GM18507 (cell line): ENCODE results near the gene CCDC33.

Source experiments
- DNase-seq: peaks from one replicate; pipeline ENCODE4 v3.0.0; 2011; ENCODE audit warnings: low read depth; ENCODE audit not compliant: insufficient read length; ENCODE audit errors: extremely low spot score
- FAIRE-seq: peaks from 2 replicates; lab custom pipeline; 2011; peaks lifted over from hg19 to GRCh38; lab: Jason Lieb, UNC

The CCDC33 gene

GRCh38 chr15:74320352-74321247 is 84.5 kb downstream of the CCDC33 start:
- FAIRE-seq (peak; percentile 61), DNase-seq (no peak)

- FAIRE-seq (peak; percentile 91), DNase-seq (peak; percentile 56)
Measured at GRCh38 chr15:74322558-74323180, 86.5 kb downstream of the CCDC33 start.

DNA sequence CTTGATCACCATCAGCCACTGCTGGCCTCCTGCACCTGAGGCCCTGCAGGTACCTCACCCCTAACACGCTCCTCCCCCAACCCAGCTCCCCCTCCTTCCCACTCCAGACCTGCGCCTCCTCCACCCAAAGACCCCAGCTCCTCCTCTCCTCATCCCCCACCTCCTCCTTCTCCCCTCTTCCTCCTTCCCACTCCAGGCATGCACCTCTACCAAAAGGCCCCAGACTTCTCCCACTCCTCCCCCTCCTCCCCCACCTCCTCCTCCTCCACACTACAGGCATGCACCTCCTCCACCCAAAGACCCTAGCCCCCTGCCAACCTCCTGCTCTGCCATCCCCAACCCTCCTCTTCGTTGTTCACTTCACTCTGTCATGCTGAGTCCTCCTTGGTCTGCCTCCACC is 88.6 kb downstream of the CCDC33 start:
- DNase-seq (no peak), FAIRE-seq (no peak)

GRCh38 chr15:74326746-74327145 is 90.6 kb downstream of the CCDC33 start:
- FAIRE-seq (no peak), DNase-seq (no peak)

- DNase-seq, result no peak
- no peak for FAIRE-seq
Measured at GRCh38 chr15:74327756-74328155, 91.6 kb downstream of the CCDC33 start.

- no peak for FAIRE-seq
- no peak for DNase-seq
Measured at GRCh38 chr15:74328331-74329056, 92.4 kb downstream of the CCDC33 start.

GRCh38 chr15:74330861-74331408 is 94.8 kb downstream of the CCDC33 start:
- no peak for DNase-seq
- FAIRE-seq, result no peak

DNA sequence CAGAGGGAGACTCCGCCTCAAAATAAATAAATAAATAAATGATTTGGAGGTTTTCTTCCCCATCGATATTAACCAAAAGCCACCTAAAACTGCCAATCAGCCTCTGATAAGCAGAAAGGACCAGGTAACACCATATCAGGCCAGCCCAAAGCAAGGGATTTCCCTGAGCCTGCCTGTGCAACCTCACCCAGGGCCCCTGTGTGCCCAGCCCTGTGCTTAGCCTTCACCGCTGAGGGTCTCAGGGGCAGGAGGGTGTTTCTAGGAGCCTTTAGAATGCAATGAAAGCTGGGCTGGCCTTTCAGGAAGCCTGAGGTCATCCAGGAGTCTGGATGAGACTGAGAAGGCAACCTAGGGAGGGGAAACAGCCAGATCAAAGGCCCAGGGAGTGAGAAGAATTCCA is 95.9 kb downstream of the CCDC33 start:
- no peak for DNase-seq
- no peak for FAIRE-seq

DNA sequence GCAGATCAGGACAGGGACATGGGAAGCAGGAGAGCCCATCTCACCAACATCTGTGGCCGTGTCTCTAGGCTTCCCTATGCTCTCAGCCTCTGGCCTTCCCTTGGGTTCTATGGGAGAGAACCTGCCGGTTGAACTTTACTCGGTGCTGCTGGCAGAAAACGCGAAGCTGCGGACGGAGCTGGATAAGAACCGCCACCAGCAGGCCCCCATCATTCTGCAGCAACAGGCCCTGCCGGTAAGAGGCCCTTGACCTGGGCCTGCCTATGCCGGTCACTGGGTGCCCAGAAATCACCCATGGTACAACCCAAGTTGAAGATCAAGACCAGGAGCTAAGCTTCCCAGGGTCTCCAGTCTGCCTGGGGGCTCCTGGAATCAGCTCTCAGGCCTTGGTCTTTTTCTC is 96.5 kb downstream of the CCDC33 start:
- FAIRE-seq (no peak), DNase-seq (no peak)

DNA sequence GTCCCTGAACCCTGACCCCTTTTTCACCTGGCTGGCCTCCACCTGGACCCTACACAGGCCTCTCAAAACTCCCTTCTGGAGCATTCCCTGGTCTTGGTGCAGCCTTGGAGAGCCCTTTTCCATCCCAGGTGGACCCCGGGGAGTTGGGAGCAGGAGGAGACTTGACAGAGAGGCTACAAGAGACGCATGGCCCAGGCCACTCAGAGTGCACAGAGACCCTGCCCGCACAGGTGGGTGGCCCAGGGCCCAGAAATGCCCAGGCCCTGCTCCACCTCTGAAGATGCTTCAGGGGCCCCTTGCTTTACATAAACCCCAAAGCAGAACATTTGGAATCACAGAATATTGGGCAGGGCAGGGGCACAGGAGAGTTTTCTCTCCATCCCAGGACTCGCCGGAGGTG is 97.0 kb downstream of the CCDC33 start:
- DNase-seq, result no peak
- no peak for FAIRE-seq

GRCh38 chr15:74333662-74334061 is 97.5 kb downstream of the CCDC33 start:
- no peak for FAIRE-seq
- no peak for DNase-seq

GRCh38 chr15:74334127-74334526 is 98.0 kb downstream of the CCDC33 start:
- FAIRE-seq (no peak), DNase-seq (no peak)

DNA sequence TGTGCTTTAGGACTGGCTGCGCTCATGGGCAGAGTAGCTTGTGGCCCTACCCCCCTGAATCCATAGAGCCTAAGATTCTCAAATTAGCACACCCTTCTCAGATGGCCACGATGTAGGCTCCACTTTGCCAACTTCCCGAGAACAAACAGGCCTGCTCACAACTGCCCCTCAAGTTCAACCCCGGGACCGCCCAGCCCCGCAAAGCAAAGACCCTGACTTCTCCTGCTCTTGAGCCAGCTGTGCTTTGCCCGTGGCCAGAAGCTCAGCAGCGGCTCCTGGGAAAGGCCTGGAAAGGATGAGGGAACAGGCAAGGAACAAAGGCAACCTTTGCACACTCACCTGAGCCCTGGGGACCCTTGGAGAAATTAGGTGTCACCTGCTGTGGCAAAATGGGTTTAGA is 99.3 kb downstream of the CCDC33 start:
- DNase-seq (no peak), FAIRE-seq (no peak)

DNA sequence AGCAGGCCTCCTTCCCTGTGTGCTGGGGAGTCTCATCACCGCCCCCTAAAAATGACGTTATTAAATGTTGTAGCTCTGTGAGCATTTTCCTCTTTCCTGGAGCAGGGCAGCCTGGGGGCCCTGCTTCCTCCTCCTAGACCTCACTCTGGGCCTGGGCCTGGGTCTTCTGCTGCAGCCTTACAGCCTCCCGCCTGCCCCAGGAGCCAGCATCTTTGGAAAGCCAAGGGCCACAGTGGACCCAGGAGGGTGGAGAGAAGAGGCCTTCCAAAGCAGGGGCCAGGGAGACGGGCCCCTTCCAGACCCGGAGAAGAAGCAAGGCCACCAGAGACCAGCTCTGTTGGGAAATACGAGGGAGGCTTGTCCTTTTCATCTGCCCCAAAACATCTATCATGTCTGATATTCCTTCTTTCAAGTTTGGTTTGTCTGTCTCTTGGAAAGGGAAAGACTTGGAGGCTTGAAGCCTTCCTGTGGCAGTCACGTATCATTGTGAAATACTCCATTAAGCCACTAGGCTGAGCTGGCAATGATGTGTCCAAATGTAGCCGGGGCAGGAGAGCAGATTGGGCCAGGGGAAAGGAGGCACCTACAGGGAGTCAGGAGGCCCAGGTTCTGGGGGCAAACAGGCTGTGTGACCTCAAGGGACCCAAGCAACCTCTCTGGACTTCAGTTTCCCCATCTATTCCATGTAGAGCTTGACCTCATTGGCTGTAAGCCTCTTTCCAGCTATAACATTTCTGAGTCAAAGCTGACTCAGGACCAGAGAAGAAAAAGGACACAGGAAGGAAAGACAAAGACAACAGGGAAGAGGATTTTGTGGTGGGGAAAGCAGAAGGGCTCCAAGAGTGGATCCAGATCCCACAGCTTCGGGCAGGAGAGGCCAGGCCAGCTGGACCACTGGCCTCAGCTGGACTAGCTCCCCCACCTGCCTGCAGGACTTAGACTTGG is 100.2 kb downstream of the CCDC33 start:
- FAIRE-seq (no peak), DNase-seq (no peak)

DNA sequence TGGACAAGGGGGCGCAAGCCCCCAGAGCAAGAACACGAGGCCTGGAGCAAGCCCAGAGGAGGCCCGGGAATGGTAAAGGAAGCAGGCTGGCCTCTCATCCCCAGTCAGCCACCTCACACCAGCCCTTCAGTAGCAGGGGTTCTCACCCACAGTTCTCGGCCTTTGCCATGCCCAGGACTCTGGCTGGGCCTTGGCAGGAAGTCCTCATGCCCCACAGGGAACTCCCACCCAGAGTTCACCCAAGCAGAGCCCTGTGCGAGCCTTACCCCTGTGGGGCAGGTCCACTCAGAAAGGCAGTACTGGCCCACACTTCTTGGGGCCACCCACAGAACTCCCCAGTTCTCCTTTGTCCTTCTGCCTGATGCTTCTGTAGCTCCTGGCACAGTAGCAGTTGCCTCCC is 101.0 kb downstream of the CCDC33 start:
- FAIRE-seq (no peak), DNase-seq (no peak)

DNA sequence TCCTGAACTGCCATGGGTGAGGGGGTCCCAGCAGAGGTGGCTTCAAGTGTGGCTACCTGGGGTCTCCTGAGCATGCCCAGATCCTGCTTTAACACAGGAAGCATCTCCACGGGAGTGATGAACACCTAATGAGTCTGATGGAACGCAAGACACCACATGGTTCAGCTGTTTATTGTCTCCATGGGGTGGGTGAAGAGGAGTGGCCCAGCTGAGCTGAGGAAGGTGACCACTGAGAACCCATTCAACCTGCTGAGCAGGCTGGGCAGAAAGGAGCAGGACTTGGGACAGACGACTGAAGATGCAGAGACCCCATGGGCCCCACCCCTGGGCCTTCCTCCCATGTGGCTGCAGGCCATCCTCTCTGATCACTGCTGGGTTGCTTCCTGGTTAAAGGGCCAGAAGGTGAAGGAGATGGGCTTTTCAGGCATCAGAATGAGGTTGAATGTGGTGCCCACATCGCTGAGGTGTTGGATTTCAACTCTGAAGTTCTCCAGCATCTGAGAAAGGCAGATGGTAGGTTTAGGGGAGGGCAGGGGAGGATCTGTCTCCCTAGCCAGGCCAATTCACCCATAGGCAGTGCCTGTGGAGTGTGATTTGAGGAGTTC is 101.6 kb downstream of the CCDC33 start:
- DNase-seq (no peak), FAIRE-seq (no peak)

- FAIRE-seq, result no peak
- no peak for DNase-seq
Measured at GRCh38 chr15:74338676-74339075, 102.5 kb downstream of the CCDC33 start.

DNA sequence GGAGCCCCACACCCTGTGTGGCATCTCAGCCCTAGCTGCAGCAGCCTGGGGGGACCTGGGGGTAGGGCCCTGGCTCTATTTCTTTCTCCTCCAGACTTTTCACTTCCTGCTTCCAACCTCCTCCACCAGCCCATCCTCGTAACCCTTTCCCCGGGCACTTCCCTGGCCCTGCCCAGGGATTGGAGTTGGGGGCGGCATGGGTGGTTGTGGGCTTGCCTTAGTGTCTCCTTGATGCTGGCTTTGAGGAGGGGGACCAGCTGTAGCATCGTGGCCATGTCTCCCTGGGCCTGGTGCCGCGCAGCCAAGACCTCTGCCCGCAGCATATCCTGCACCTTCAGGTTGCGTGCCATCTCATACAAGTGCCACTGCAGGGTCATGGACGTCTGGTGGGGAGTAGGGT is 103.2 kb downstream of the CCDC33 start:
- no peak for FAIRE-seq

DNA sequence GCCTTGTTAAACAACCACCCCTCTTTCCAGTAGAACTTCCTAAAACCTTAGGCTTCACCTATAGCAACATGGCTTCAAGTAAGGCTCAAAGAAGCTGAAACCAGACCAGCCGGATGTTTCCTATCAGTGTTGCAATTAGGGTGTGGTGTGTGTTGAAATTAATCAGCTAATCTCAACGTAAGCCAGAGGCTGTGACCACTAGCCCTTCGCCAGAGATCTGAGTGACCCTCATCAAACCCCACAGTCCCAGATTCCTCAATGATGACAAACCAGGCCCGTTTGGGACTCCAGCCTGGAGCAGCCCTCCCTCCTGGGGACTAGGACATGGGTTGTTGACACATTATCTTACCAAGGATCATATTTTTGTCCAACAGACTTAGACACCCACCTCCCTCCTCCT is 104.0 kb downstream of the CCDC33 start:
- DNase-seq (no peak), FAIRE-seq (no peak)

More for the DNA sequence above, 103.2 kb downstream of the CCDC33 start:
- no peak for DNase-seq
